ENCODE results near the gene PCDHGA11.
"Not testable (repeated sequence)": the region's sequence is repeated elsewhere in the genome, so short reads cannot be mapped to it uniquely, and the experiment has no call there.

Gene PCDHGA11

DNA sequence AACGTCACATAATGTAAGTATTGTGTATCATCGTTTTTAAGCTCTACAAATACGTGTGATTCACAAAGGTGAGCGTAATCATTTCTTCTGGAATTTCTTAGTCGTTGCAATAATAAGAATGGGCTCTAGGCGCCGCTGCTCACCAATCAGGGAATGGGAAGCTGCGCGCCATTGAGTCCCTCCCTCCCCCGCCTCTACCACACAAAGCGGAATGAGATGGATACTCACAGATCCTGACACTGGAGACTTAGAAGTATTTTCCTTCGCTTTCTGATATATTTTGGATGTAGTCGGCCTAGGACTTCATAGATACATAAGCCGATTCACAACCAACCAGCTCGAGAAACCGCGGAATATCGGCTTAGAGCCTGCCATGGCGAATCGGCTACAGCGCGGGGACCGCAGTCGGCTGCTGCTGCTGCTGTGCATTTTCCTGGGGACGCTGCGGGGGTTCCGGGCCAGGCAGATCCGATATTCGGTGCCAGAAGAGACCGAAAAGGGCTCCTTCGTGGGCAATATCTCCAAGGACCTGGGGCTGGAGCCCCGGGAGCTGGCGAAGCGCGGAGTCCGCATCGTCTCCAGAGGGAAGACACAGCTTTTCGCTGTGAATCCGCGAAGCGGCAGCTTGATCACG is at the start of gene PCDHGA11:
TSS of gene PCDHGA11 (plus strand) at position 197 of the 634 bp plus-strand sequence. CDS start at position 374, 177 bp downstream.
- FAIRE-seq = no peak

DNA sequence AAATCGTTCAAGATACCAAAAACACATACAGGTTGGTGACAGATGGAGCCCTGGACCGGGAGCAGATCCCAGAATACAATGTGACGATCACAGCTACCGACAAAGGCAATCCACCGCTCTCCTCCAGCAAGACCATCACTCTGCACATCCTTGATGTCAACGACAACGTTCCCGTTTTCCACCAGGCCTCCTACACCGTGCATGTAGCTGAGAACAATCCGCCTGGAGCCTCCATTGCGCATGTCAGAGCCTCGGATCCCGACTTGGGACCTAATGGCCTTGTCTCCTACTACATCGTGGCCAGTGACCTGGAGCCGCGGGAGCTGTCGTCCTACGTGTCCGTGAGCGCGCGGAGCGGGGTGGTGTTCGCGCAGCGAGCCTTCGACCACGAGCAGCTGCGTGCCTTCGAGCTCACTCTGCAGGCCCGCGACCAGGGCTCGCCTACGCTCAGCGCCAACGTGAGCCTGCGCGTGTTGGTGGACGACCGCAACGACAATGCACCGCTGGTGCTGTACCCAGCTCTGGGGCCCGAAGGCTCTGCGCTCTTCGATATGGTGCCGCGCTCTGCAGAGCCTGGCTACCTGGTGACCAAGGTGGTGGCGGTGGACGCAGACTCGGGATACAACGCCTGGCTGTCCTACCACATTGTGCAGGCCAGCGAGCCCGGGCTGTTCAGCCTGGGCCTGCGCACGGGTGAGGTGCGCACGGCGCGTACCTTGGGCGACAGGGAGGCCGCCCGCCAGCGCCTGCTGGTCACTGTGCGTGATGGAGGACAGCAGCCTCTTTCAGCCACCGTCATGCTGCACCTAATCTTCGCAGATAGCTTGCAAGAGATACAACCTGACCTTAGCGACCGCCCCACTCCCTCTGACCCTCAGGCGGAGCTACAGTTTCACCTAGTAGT is 49.0 kb upstream of the PCDHGA11 start:
- no peak for FAIRE-seq

GRCh38 chr5:141373673-141374317 is 47.1 kb upstream of the PCDHGA11 start, which contains the start of gene PCDHGA6:
Gene PCDHGA6, plus strand, starts transcription at chr5:141373891. Its CDS starts 193 bp downstream, at chr5:141374084.
- no peak for FAIRE-seq

- no peak for FAIRE-seq
These were observed 46.2 kb upstream of the PCDHGA11 start for GRCh38 chr5:141374627-141375026.

GRCh38 chr5:141375444-141376155 is 45.3 kb upstream of the PCDHGA11 start:
- FAIRE-seq = not testable (repeated sequence)

GRCh38 chr5:141382469-141383294 is 38.2 kb upstream of the PCDHGA11 start, which contains the start of gene PCDHGA7:
Gene PCDHGA7, plus strand, starts transcription at chr5:141382742. Its CDS starts 158 bp downstream, at chr5:141382900.
- FAIRE-seq = no peak

- no peak for FAIRE-seq
These were observed 37.5 kb upstream of the PCDHGA11 start for GRCh38 chr5:141383345-141383744.

GRCh38 chr5:141384471-141385267 is 36.2 kb upstream of the PCDHGA11 start:
- FAIRE-seq = no peak

GRCh38 chr5:141387557-141388311 is 33.1 kb upstream of the PCDHGA11 start, which contains the start of gene PCDHGB4:
Gene PCDHGB4, plus strand, starts transcription at chr5:141387698. Its CDS starts 187 bp downstream, at chr5:141387885.
- FAIRE-seq = not testable (repeated sequence)

DNA sequence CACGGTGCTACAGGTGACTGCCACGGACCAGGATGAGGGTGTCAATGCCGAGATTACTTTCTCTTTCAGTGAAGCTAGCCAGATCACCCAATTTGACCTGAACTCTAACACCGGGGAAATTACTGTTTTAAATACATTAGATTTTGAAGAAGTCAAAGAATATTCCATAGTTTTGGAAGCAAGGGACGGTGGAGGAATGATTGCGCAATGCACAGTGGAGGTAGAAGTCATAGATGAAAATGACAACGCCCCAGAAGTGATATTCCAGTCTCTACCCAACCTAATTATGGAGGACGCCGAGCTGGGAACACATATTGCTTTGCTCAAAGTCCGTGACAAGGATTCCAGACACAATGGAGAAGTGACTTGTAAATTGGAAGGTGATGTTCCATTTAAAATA is 32.2 kb upstream of the PCDHGA11 start:
- no peak for FAIRE-seq

DNA sequence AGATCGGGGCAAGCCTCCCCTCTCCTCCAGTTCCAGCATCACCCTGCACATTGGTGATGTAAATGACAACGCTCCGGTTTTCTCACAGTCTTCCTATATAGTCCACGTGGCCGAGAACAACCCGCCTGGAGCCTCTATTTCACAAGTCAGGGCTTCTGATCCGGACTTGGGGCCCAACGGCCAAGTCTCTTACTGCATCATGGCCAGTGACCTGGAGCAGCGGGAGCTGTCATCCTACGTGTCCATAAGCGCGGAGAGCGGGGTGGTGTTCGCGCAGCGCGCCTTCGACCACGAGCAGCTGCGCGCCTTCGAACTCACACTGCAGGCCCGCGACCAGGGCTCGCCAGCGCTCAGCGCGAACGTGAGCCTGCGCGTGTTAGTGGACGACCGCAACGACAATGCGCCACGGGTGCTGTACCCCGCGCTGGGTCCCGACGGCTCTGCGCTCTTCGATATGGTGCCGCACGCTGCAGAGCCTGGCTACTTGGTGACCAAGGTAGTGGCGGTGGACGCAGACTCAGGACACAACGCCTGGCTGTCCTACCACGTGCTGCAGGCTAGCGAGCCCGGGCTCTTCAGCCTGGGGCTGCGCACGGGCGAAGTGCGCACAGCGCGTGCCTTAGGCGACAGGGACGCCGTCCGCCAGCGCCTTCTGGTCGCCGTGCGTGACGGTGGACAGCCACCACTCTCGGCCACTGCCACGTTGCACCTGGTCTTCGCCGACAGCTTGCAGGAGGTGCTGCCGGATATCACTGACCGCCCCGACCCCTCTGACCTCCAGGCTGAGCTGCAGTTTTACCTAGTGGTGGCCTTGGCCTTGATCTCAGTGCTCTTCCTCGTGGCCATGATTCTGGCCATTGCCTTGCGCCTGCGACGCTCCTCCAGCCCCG is 31.5 kb upstream of the PCDHGA11 start:
- FAIRE-seq = no peak

DNA sequence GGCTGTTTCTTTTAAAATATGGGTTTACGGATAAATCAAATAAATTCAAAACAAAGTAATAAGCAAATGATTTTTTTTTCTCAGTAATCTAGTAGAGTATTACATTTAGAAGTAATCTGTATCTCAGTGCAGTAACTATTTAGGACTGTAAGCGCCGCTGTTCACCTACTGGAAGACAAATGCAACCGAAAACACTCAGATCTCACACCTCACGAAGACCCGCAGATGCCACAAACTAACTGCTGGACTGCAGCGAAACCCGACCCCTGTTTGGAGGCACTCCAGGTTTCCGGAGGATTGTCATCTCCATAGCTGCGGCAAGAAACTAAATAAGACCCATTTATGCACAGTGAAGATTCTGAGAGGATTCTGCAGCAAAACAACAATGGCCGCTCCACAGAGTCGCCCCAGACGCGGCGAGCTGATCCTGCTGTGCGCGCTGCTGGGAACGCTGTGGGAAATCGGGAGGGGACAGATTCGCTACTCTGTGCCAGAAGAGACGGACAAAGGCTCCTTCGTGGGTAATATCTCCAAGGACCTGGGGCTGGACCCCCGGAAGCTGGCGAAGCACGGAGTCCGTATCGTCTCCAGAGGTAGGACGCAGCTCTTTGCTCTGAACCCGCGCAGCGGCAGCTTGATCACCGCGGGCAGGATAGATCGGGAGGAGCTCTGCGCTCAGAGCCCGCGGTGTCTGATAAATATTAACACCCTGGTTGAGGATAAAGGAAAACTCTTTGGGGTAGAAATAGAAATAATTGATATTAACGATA is 28.2 kb upstream of the PCDHGA11 start, which contains the start of gene PCDHGA8:
TSS of gene PCDHGA8 (plus strand) at position 205 of the 770 bp plus-strand sequence. CDS start at position 386, 181 bp downstream.
- no peak for FAIRE-seq

DNA sequence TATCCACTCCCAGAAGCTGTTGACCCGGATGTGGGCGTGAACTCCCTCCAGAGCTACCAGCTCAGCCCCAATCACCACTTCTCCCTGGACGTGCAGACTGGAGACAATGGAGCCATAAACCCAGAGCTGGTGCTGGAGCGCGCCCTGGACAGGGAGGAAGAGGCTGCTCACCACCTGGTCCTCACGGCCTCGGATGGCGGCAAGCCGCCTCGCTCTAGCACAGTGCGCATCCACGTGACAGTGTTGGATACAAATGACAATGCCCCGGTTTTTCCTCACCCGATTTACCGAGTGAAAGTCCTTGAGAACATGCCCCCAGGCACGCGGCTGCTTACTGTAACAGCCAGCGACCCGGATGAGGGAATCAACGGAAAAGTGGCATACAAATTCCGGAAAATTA is 27.6 kb upstream of the PCDHGA11 start:
- no peak for FAIRE-seq

DNA sequence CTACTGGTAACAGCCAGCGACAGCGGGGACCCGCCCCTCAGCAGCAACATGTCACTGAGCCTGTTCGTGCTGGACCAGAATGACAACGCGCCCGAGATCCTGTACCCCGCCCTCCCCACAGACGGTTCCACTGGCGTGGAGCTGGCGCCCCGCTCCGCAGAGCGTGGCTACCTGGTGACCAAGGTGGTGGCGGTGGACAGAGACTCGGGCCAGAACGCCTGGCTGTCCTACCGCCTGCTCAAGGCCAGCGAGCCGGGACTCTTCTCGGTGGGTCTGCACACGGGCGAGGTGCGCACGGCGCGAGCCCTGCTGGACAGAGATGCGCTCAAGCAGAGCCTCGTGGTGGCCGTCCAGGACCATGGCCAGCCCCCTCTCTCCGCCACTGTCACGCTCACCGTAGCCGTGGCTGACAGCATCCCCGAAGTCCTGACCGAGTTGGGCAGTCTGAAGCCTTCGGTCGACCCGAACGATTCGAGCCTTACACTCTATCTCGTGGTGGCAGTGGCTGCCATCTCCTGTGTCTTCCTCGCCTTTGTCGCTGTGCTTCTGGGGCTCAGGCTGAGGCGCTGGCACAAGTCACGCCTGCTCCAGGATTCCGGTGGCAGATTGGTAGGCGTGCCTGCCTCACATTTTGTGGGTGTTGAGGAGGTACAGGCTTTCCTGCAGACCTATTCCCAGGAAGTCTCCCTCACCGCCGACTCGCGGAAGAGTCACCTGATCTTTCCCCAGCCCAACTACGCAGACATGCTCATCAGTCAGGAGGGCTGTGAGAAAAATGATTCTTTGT is 26.3 kb upstream of the PCDHGA11 start:
- not testable (repeated sequence) for FAIRE-seq

DNA sequence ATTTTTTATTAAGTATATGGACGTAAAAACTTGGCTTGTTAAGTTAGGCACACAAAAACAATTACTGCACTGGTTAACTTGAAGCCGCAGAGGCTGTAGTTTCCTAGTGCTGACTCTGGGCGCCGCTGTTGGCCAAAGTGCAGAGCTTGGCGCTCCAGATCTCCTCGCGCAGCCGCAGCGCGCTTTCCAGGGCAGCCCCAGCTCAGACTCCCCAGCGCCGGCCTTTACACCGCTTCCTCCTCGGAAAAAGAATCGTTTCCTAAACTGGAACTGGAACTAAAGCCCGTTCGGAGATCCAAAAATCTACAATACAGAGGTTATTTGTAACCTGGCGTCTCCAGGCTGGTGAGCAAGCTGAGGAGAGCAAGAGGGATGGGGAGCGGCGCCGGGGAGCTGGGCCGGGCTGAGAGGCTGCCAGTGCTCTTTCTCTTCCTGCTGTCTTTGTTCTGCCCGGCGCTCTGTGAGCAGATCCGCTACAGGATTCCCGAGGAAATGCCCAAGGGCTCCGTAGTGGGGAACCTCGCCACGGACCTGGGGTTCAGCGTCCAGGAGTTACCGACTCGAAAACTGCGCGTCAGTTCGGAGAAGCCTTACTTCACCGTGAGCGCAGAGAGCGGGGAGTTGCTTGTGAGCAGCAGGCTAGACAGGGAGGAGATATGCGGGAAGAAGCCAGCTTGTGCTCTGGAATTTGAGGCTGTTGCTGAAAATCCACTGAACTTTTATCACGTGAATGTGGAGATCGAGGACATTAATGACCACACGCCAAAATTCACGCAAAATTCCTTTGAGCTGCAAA is 22.9 kb upstream of the PCDHGA11 start, which contains the start of gene PCDHGB5:
TSS of gene PCDHGB5 (plus strand) at position 192 of the 796 bp plus-strand sequence. CDS start at position 373, 181 bp downstream.
- not testable (repeated sequence) for FAIRE-seq

GRCh38 chr5:141398608-141399007 is 22.2 kb upstream of the PCDHGA11 start:
- no peak for FAIRE-seq

Data from TTC549 (cell line).